IMR-90 (cell line): Measurements from ENCODE around the gene TDRD7.

Source experiments
- MAFK ChIP-seq: IDR thresholded peaks from 2 replicates; pipeline ENCODE4 v1.6.1; 2012; ENCODE audit warnings: low read depth, low read length, improper control_type of control experiment
- MXI1 ChIP-seq: IDR thresholded peaks from 2 replicates; pipeline ENCODE4 v1.6.1; 2012; ENCODE audit warnings: low read depth, mild to moderate bottlenecking, low read length, moderate library complexity, borderline replicate concordance
- POLR2A ChIP-seq: IDR thresholded peaks from 2 replicates; pipeline ENCODE4 v1.6.1; 2012; ENCODE audit warnings: mild to moderate bottlenecking, low read depth, low read length
- SMC3 ChIP-seq: fragments of 150-350 bp; IDR thresholded peaks from 2 replicates; pipeline ENCODE4 v1.6.1; 2016; ENCODE audit warnings: low read depth, mild to moderate bottlenecking, antibody characterized with exemption, low read length, moderate library complexity
- TF ChIP-seq, protein P1 (sequence below): conservative IDR thresholded peaks from 2 replicates; pipeline ENCODE4 v1.5.1; 2012; ENCODE audit warnings: mild to moderate bottlenecking, low read depth, low read length, improper control_type of control experiment
- TF ChIP-seq, protein P2 (sequence below): fragments of 150-350 bp; IDR thresholded peaks from 2 replicates; pipeline ENCODE4 v1.6.1; 2016; ENCODE audit warnings: low read depth, mild to moderate bottlenecking, low read length, moderate library complexity, borderline replicate concordance

DNA sequence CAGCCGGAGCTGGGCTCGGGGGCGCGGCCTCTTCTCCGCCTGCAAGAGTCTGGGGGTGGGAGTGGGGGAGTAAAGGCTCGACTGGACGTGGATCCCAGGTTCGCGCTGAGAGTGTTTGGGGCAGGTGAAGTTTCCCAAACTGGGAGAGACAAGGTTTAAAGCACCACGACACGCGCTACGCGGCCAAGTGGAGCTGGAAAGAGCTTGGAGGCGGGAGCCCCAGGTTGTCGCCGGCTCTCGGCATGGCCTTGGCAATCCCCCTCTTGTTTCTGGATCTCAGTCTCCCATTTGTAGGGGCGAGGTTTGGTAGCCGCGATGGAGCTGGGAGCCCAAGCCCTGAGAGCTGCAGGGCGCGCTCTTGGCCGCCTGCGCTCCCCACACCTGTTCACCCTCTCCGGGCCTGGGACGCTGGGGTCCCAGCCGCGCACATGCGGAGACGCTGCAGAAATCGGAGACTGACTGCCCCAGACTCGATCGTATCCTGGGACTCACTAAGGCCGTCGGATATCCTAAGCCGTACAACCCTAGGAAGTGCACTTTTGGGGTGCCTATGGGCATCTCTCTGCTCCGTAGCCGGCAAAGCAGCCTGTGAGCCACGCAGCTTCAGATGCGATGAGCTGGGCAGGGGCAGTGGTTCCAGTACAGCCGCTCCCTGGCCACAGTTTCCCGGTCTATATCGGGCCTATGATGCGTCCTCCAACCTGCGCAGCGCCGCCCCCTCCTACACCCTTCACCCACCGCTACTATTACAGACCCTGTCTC is 90.5 kb downstream of the TDRD7 start:
- TF ChIP-seq MXI1 = no peak
- TF ChIP-seq MAFK = no peak
- TF ChIP-seq SMC3 = no peak
- TF ChIP-seq POLR2A = no peak
- TF ChIP-seq, protein P1, sequence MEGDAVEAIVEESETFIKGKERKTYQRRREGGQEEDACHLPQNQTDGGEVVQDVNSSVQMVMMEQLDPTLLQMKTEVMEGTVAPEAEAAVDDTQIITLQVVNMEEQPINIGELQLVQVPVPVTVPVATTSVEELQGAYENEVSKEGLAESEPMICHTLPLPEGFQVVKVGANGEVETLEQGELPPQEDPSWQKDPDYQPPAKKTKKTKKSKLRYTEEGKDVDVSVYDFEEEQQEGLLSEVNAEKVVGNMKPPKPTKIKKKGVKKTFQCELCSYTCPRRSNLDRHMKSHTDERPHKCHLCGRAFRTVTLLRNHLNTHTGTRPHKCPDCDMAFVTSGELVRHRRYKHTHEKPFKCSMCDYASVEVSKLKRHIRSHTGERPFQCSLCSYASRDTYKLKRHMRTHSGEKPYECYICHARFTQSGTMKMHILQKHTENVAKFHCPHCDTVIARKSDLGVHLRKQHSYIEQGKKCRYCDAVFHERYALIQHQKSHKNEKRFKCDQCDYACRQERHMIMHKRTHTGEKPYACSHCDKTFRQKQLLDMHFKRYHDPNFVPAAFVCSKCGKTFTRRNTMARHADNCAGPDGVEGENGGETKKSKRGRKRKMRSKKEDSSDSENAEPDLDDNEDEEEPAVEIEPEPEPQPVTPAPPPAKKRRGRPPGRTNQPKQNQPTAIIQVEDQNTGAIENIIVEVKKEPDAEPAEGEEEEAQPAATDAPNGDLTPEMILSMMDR = no peak
- TF ChIP-seq, protein P2, sequence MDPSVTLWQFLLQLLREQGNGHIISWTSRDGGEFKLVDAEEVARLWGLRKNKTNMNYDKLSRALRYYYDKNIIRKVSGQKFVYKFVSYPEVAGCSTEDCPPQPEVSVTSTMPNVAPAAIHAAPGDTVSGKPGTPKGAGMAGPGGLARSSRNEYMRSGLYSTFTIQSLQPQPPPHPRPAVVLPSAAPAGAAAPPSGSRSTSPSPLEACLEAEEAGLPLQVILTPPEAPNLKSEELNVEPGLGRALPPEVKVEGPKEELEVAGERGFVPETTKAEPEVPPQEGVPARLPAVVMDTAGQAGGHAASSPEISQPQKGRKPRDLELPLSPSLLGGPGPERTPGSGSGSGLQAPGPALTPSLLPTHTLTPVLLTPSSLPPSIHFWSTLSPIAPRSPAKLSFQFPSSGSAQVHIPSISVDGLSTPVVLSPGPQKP = no peak
